Iris pigment epithelial cell (primary cell): ENCODE results near the gene ITGAE.

Experiments
- DNase-seq: peaks from one replicate; pipeline ENCODE4 v3.0.0-alpha.2; 2011; ENCODE audit warnings: low read depth

The ITGAE gene

GRCh38 chr17:3667366-3668278 is 133.4 kb downstream of the ITGAE start:
- peak; percentile 93 for DNase-seq

GRCh38 chr17:3666516-3666915 is 134.5 kb downstream of the ITGAE start:
- DNase-seq, result no peak

GRCh38 chr17:3665834-3666233 is 135.2 kb downstream of the ITGAE start:
- DNase-seq, result no peak
